COLO829 (cell line): ENCODE results near the gene RTBDN.
"Not testable (repeated sequence)": the region's sequence is repeated elsewhere in the genome, so short reads cannot be mapped to it uniquely, and the experiment has no call there.

Experiments
- DNase-seq: peaks from one replicate; pipeline ENCODE4 v3.0.0; 2012; ENCODE audit warnings: low spot score

Gene RTBDN

GRCh38 chr19:12856653-12857052, 22.3 kb upstream of the RTBDN start:
- DNase-seq, result no peak

GRCh38 chr19:12847159-12848139, 13.1 kb upstream of the RTBDN start:
- DNase-seq, result peak; percentile 74

- DNase-seq, result not testable (repeated sequence)
Measured at GRCh38 chr19:12846613-12847012, 12.2 kb upstream of the RTBDN start.

GRCh38 chr19:12843999-12844732, 9.8 kb upstream of the RTBDN start:
- DNase-seq, result no peak

- no peak for DNase-seq
Measured at GRCh38 chr19:12843328-12843727, 8.9 kb upstream of the RTBDN start.

GRCh38 chr19:12842511-12842910, 8.1 kb upstream of the RTBDN start:
- DNase-seq, result no peak

GRCh38 chr19:12841094-12841493, 6.7 kb upstream of the RTBDN start:
- DNase-seq, result no peak

- DNase-seq, result peak; percentile 92
Measured at GRCh38 chr19:12840091-12841079, 6.0 kb upstream of the RTBDN start.

- DNase-seq, result no peak
Measured at GRCh38 chr19:12838886-12839756, 4.7 kb upstream of the RTBDN start.

- DNase-seq, result no peak
Measured at GRCh38 chr19:12838182-12838885, 4.0 kb upstream of the RTBDN start, which contains the start of gene MAST1. TSS of gene MAST1 (plus strand) at chr19:12838515. CDS start at chr19:12838573, 58 bp downstream.

- no peak for DNase-seq
Measured at GRCh38 chr19:12837225-12837624, 2.8 kb upstream of the RTBDN start.

- DNase-seq, result no peak
Measured at GRCh38 chr19:12836529-12836863, 2.1 kb upstream of the RTBDN start.

GRCh38 chr19:12834976-12835757, 788 bp upstream of the RTBDN start:
- no peak for DNase-seq

GRCh38 chr19:12833738-12834565, 427 bp downstream of the RTBDN start:
- DNase-seq, result no peak

GRCh38 chr19:12833418-12833737, 1.0 kb downstream of the RTBDN start:
- no peak for DNase-seq

- DNase-seq, result peak; percentile 66
Measured at GRCh38 chr19:12828494-12828893, 5.9 kb downstream of the RTBDN start.

- DNase-seq, result peak; percentile 77
Measured at GRCh38 chr19:12825254-12826131, 8.9 kb downstream of the RTBDN start.

- DNase-seq, result no peak
Measured at GRCh38 chr19:12821761-12822160, 12.6 kb downstream of the RTBDN start.
